GM06990 (cell line): ENCODE results near the gene BEND3.
"Not testable (repeated sequence)": the region's sequence is repeated elsewhere in the genome, so short reads cannot be mapped to it uniquely, and the experiment has no call there.

Source experiments
- DNase-seq: peaks from one replicate; pipeline ENCODE4 v3.0.0-alpha.2; 2011; ENCODE audit not compliant: insufficient read length; ENCODE audit errors: extremely low read depth
- H3K27me3 ChIP-seq: replicated peaks from 2 replicates; pipeline ENCODE4 v1.6.0; 2011; ENCODE audit warnings: low read length; ENCODE audit not compliant: control insufficient read depth, insufficient read depth
- H3K36me3 ChIP-seq: 2 replicates; pipeline ENCODE4 v1.5.1; 2011; ENCODE audit warnings: low read length; ENCODE audit not compliant: control insufficient read depth, insufficient read depth
- H3K4me3 ChIP-seq: replicated peaks from 2 replicates; pipeline ENCODE4 v1.5.1; 2011; ENCODE audit warnings: low read depth, mild to moderate bottlenecking, control low read depth, low read length
- CTCF ChIP-seq: IDR thresholded peaks from 2 replicates; pipeline ENCODE4 v1.5.1; 2011; ENCODE audit warnings: low read length, control low read depth, mild to moderate bottlenecking, inconsistent platforms; ENCODE audit not compliant: insufficient read depth, poor library complexity, severe bottlenecking

The BEND3 gene

DNA sequence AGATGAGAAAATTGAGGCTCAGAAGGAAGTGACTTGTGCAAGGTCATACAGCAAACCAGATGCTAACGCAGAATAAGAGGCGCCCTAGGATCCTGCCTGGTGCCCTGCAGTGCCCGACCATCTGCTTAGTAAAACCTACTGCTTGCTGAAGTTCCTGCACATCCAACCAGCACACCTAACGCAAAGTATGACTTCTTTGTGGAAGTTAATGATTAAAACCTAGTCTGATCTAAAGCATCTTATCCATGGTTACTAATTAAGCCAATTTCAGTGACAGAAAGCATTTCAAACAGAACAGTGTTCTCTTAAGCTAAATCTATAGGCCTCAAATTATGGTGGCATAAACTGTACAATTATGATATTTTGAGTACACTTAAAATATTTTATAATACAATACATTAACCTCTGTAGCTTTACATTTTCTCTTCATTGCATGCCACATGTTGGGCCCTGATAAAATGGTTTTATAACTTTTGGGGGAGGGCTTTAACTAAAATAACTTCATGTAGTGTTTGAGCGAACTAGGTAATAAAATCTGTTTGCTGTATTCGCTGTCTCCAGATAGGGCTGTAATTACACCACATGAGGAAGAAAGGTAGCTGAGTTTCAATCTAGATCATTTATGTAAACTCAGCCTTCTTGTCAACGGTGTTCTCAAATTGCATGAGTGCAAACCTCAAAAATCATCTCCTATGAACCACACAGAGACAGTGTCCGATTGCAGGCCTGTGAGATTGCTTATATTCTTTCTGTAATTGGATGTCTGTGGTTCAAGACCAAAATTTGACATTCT lies 37.5 kb upstream of the BEND3 start:
- H3K27me3 ChIP-seq: no peaks in the 10 kb centered on the region
- DNase-seq: no peak
- H3K36me3 ChIP-seq: no peaks in the 10 kb centered on the region
- no peak for TF ChIP-seq CTCF
- H3K4me3 ChIP-seq: no peak overlapping the region

DNA sequence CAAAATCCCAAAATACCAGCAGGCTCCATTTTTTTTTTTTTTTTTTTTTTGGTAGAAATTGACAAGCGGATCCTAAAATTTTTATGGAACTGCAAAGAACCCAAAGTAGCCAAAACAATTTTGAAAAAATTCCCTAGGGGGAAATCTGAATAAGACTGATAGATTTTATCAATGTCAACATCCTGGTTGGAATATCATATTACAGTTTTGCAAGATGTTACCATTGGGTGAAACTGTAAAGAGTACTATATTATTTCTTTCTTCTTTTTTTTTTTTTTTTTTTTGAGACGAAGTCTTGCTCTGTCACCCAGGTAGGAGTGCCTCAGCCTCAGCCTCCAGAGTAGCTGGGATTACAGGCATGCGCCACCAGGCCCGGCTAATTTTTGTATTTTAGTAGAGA lies 29.4 kb upstream of the BEND3 start:
- H3K4me3 ChIP-seq: no peak overlapping the region
- DNase-seq: no peak
- no peak for TF ChIP-seq CTCF
- no peaks in the 10 kb centered on the region for H3K36me3 ChIP-seq
- H3K27me3 ChIP-seq: no peaks in the 10 kb centered on the region

- no peak for TF ChIP-seq CTCF
- H3K27me3 ChIP-seq: no peaks in the 10 kb centered on the region
- no peaks in the 10 kb centered on the region for H3K36me3 ChIP-seq
- DNase-seq: no peak
- no peak overlapping the region for H3K4me3 ChIP-seq
Observed at GRCh38 chr6:107144014-107144413, 28.7 kb upstream of the BEND3 start.

DNA sequence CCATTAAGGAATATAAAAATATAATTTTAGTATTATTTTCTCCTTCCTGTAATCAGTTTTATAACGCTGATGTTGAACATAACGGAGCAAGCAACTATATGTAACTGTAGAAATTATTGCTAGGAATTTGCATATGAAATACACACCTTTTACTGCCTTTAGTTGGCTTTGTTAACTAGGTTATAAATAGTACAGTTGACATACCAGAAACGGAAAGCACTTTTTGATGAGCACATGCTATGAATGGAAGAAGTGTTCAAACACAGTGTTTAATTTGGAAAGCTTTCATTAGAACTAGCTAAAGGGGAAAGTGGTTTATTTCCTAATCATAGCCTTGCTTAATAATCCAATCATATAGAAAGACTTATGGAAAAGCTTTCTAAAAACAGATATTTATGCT lies 25.3 kb upstream of the BEND3 start:
- DNase-seq: no peak
- no peaks in the 10 kb centered on the region for H3K27me3 ChIP-seq
- no peak for TF ChIP-seq CTCF
- H3K36me3 ChIP-seq: no peaks in the 10 kb centered on the region
- no peak overlapping the region for H3K4me3 ChIP-seq

- H3K27me3 ChIP-seq: not testable (repeated sequence)
Observed at GRCh38 chr6:107136324-107136723, 21.0 kb upstream of the BEND3 start.

DNA sequence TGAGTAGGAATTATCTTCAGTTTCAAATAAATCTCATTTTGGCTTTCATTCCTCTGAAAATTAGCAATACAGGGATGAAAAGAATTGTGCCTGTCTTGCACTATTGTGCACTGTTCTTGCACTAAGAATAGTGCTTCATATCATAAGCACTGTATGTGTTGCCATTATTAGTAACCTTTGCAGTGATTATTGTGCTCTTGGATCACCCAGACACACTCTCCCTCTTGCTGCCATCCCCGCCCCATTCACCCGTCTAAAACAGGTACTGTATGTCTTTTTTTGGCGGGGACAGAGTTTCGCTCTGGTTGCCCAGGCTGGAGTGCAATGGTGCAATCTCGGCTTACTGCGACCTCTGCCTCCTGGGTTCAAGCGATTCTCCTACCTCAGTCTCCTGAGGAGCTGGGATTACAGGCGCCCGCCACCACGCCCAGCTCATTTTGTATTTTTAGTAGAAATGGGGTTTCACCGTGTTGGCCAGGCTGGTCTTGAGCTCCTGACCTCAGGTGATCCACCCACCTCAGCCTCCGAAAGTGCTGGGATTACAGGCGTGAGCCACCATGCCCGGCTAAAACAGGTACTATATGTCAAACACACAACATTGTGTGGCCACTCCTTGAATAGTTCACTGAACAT lies 19.8 kb upstream of the BEND3 start:
- H3K27me3 ChIP-seq, DNase-seq, H3K36me3 ChIP-seq, H3K4me3 ChIP-seq: not testable (repeated sequence)

More at GRCh38 chr6:107136324-107136723, 21.0 kb upstream of the BEND3 start:
- not testable (repeated sequence) for DNase-seq, H3K4me3 ChIP-seq, H3K36me3 ChIP-seq
